K562 (cell line): ENCODE results near the gene TEX35. TPM values are rescaled to one million over a fixed set of nuclear protein-coding genes. Genes with fewer than 3 reads are reported as not detected.

Source experiments
- ATAC-seq: fragments of 200-7000 bp; cut with Tn5 transposase; 3 replicates; pipeline ENCODE4 v1.9.1; 2020; ENCODE audit warnings: moderate library complexity
- BruUV-seq: library from RNA; stranded (reverse); fragments of 400-500 nt; replicated peaks from 2 replicates; lab custom pipeline; 2021; lab: Mats Ljungman, UMichigan
- CTCF ChIA-PET: fragments of 300-600 bp; formaldehyde crosslinking; extraction: SDS; loops from one replicate; lab custom pipeline; 2021; ENCODE audit warnings: low intra/inter-chr PET ratio; lab: Yijun Ruan, JAX
- POLR2A ChIA-PET: fragments of 300-600, 350-650 bp; sonication (Branson Sonifier 250); formaldehyde crosslinking; extraction: SDS; loops from one replicate; lab custom pipeline; 2021; ENCODE audit warnings: antibody characterized with exemption, inconsistent platforms; lab: Yijun Ruan, JAX
- DNase-seq, 4 experiments: peaks; one replicate each; pipeline versions ENCODE4 v3.0.0 to v3.0.0-alpha.2; 2011 to 2018; ENCODE audit warnings: low spot score in 3 of 4, mixed read lengths in 3 of 4; ENCODE audit errors: extremely low read depth in 1 of 4
- FAIRE-seq: peaks from 2 replicates; lab custom pipeline; 2011; peaks lifted over from hg19 to GRCh38; lab: Jason Lieb, UNC
- H2AFZ ChIP-seq: 2 replicates; pipeline ENCODE4 v1.6.0; 2011; ENCODE audit warnings: low read depth, low read length, control low read depth, inconsistent platforms
- H3K27ac ChIP-seq: fragments of 200-600 bp; 3 replicates; pipeline ENCODE4 v1.8.0; 2011; ENCODE audit warnings: low read depth, mild to moderate bottlenecking, control low read depth, inconsistent platforms, low read length, moderate library complexity, mixed read lengths; ENCODE audit errors: extremely low read depth
- H3K27me3 ChIP-seq, 2 experiments: fragments of 300-600 bp in 1 of 2; 2 replicates in 1 of 2; 3 replicates in 1 of 2; pipeline versions ENCODE4 v1.6.0 to v1.8.0; 2011; ENCODE audit warnings: inconsistent platforms in 2 of 2, low read length in 2 of 2, mild to moderate bottlenecking in 1 of 2, mixed read lengths in 1 of 2, moderate library complexity in 1 of 2; ENCODE audit not compliant: control insufficient read depth in 2 of 2, insufficient read depth in 2 of 2
- H3K36me3 ChIP-seq: fragments of 300-600 bp; 3 replicates; pipeline ENCODE4 v1.8.0; 2011; ENCODE audit warnings: mild to moderate bottlenecking, low read length, inconsistent platforms; ENCODE audit not compliant: control insufficient read depth, insufficient read depth
- H3K4me1 ChIP-seq, 2 experiments: fragments of 200-600 bp in 1 of 2; replicated peaks in 1 of 2; 2 replicates in 1 of 2; 3 replicates in 1 of 2; pipeline versions ENCODE4 v1.5.1 to v1.8.0; 2011; ENCODE audit warnings: inconsistent platforms in 2 of 2, low read length in 2 of 2, mild to moderate bottlenecking in 1 of 2, mixed read lengths in 1 of 2, moderate library complexity in 1 of 2; ENCODE audit not compliant: control insufficient read depth in 2 of 2, insufficient read depth in 2 of 2
- H3K4me2 ChIP-seq: 2 replicates; pipeline ENCODE4 v1.6.1; 2011; ENCODE audit warnings: low read length, control low read depth, inconsistent platforms, mixed read lengths; ENCODE audit not compliant: insufficient read depth
- H3K4me3 ChIP-seq: fragments of 200-600 bp; sonication (generic), shearing (Covaris generic); 2 replicates; pipeline ENCODE4 v1.5.1; 2016; ENCODE audit warnings: control low read depth, inconsistent platforms
- H3K79me2 ChIP-seq: fragments of 200-600 bp; 3 replicates; pipeline ENCODE4 v1.8.0; 2011; ENCODE audit warnings: low read length, inconsistent platforms; ENCODE audit not compliant: control insufficient read depth, insufficient read depth
- H3K9ac ChIP-seq, 2 experiments: 2 replicates each; pipeline versions ENCODE4 v1.6.0 to v1.6.1; 2011; ENCODE audit warnings: low read depth in 2 of 2, low read length in 2 of 2, control low read depth in 1 of 2, inconsistent platforms in 1 of 2, mild to moderate bottlenecking in 1 of 2, mixed read lengths in 1 of 2; ENCODE audit not compliant: insufficient read depth in 1 of 2
- H3K9me1 ChIP-seq: one replicate; pipeline ENCODE4 v1.6.0; 2011; ENCODE audit warnings: inconsistent platforms, mild to moderate bottlenecking, low read length, moderate library complexity; ENCODE audit not compliant: control insufficient read depth, insufficient read depth
- H3K9me3 ChIP-seq: replicated peaks from 2 replicates; pipeline ENCODE4 v1.5.1; 2011; ENCODE audit warnings: low read depth, low read length, inconsistent platforms; ENCODE audit not compliant: control insufficient read depth, insufficient read depth
- H4K20me1 ChIP-seq: replicated peaks from 2 replicates; pipeline ENCODE4 v1.6.1; 2011; ENCODE audit warnings: low read length, inconsistent platforms, mixed read lengths; ENCODE audit not compliant: control insufficient read depth, insufficient read depth
- CXXC5 ChIP-seq: fragments of 250-450 bp; sonication (Bioruptor Pico); IDR thresholded peaks from 2 replicates; pipeline ENCODE4 v1.8.0; 2022; ENCODE audit warnings: inconsistent platforms, mild to moderate bottlenecking, moderate library complexity
- FOXJ3 ChIP-seq: sonication (generic); formaldehyde crosslinking; IDR thresholded peaks from 2 replicates; pipeline ENCODE4 v1.4.0; 2020; ENCODE audit warnings: mild to moderate bottlenecking, missing genetic modification reagents
- HCFC1 ChIP-seq: IDR thresholded peaks from 2 replicates; pipeline ENCODE4 v1.6.1; 2012; ENCODE audit warnings: low read depth, low read length, improper control_type of control experiment
- HNRNPH1 ChIP-seq: fragments of 200-400 bp; formaldehyde crosslinking; optimal IDR thresholded peaks from 2 replicates; pipeline ENCODE3; 2017; ENCODE audit warnings: low read depth, mild to moderate bottlenecking, low read length, moderate library complexity
- TARDBP ChIP-seq: fragments of 450-650 bp; IDR thresholded peaks from 2 replicates; pipeline ENCODE4 v1.6.1; 2016
- ZBTB33 ChIP-seq: sonication (generic); formaldehyde crosslinking; IDR thresholded peaks from 2 replicates; pipeline ENCODE4 v1.8.1; 2023; ENCODE audit warnings: mild to moderate bottlenecking, missing genetic modification reagents
- ZNF263 ChIP-seq: sonication (generic); formaldehyde crosslinking; IDR thresholded peaks from 2 replicates; pipeline ENCODE4 v1.8.0; 2022; ENCODE audit warnings: mild to moderate bottlenecking, missing genetic modification reagents, borderline replicate concordance
- WGBS: fragments of 100-300 bp; shearing (Covaris generic); methylation state at CpG from one replicate; pipeline ENCODE4 v1.1.6; 2016; ENCODE audit warnings: low coverage, mixed read lengths; ENCODE audit not compliant: insufficient coverage; ENCODE audit errors: missing lambda C conversion rate; 5-methylcytosine and 5-hydroxymethylcytosine counted together
- in situ Hi-C: fragments of 300-500 bp; cut with MboI; formaldehyde crosslinking; loops from 4 replicates; pipeline ENCODE4 v1.15.0; 2018; ENCODE audit warnings: inconsistent platforms, mixed read lengths
- intact Hi-C: fragments of 100-400 bp; cut with micrococcal nuclease; formaldehyde crosslinking; loops from 2 replicates; pipeline ENCODE4 v1.14.2; 2022
- polyA plus RNA-seq, 8 experiments: library from polyadenylated mRNA; depleted of rRNA in 4 of 8; stranded (reverse) in 5 of 8; unstranded in 3 of 8; fragments of >200 nt; fragmentation: Nextera tagmentation in 2 of 8; fragmentation: Illumina TruSeq in 1 of 8; extraction: Ambion mirVana in 2 of 8; extraction: Trizol in 1 of 8; gene quantifications; 2 replicates each; pipeline versions ENCODE4 v1.2.1 to v1.2.3, GENCODE V29; 2011 to 2014; ENCODE audit warnings: inconsistent platforms in 1 of 8, missing spikeins in 1 of 8
- total RNA-seq, 7 experiments: library from RNA; depleted of rRNA in 6 of 7; stranded (reverse); fragments of >200 nt in 6 of 7; fragmentation: Illumina TruSeq in 2 of 7; extraction: Trizol in 2 of 7; gene quantifications; 2 replicates each; pipeline versions ENCODE4 v1.2.1 to v1.2.3, GENCODE V29; 2011 to 2021; ENCODE audit warnings: low replicate concordance in 1 of 7

Gene TEX35
- total and polyA plus RNA-seq, 9 of the 15 experiments (the other 6 are each of a cell fraction or from before 2014, with no cell fraction given): not detected

GRCh38 chr1:178490967-178491366 is 21.9 kb upstream of the TEX35 start (continued):
- TF ChIP-seq HNRNPH1 (no peak), CXXC5 (no peak), TARDBP (no peak), HCFC1 (no peak), ZBTB33 (CRISPR knock-in tag) (no peak)
- TF ChIP-seq, all 486 proteins: peak for 0

GRCh38 chr1:178491721-178492120 is 21.2 kb upstream of the TEX35 start:
- FAIRE-seq: no peak
- 0% methylated on average over 4 of the region's 4 CpGs for WGBS
- TF ChIP-seq ZNF263 (no peak), FOXJ3 (CRISPR knock-in tag) (no peak)

More at GRCh38 chr1:178491721-178492120, 21.2 kb upstream of the TEX35 start:
- in situ Hi-C loops (no loop called here), intact Hi-C loops (no loop called here)
- no peaks in the 10 kb centered on the region; a peak in 1 of 5 replicates for H3K4me1 ChIP-seq
- CTCF ChIA-PET: no interaction called here
- no peaks in the 10 kb centered on the region for H4K20me1 ChIP-seq
- no peak overlapping the region for H3K4me2 ChIP-seq
- no peaks in the 10 kb centered on the region for H3K36me3 ChIP-seq
- no peaks in the 10 kb centered on the region for H3K9me1 ChIP-seq
- H3K9ac ChIP-seq: no peak overlapping the region
- no peaks in the 10 kb centered on the region for H3K9me3 ChIP-seq
- no peak overlapping the region for H3K27ac ChIP-seq
- H3K27me3 ChIP-seq: peaks cover 40 to 77% of the 10 kb centered on the region in 2 experiments; a peak in 4 of 5 replicates
- BruUV-seq: no TSS peak
- POLR2A ChIA-PET: interaction anchor here (0.7 kb wide), 1 partner anchor 747 kb away, joined by 3 read pairs; no protein-coding TSS in a partner anchor
- H3K4me3 ChIP-seq: no peak overlapping the region
- no peak for ATAC-seq
- no peaks in the 10 kb centered on the region for H3K79me2 ChIP-seq
- H2AFZ ChIP-seq: no peak overlapping the region
- no peak for DNase-seq
